NCI-H1417 treated with DMSO at 0.1 percent for 48 hours (cell line): Measurements from ENCODE around the gene ADAM11.
A peak's percentile ranks its signal among the peaks of the same experiment; 100 is the strongest.

Experiments
- DNase-seq: peaks from one replicate; lab custom pipeline; 2025; lab: John Stamatoyannopoulos, UW

ADAM11 gene

GRCh38 chr17:44757045-44757917, 1.5 kb upstream of the ADAM11 start:
- DNase-seq: no peak

- DNase-seq: no peak
Observed at GRCh38 chr17:44757918-44758413, 822 bp upstream of the ADAM11 start.

DNA sequence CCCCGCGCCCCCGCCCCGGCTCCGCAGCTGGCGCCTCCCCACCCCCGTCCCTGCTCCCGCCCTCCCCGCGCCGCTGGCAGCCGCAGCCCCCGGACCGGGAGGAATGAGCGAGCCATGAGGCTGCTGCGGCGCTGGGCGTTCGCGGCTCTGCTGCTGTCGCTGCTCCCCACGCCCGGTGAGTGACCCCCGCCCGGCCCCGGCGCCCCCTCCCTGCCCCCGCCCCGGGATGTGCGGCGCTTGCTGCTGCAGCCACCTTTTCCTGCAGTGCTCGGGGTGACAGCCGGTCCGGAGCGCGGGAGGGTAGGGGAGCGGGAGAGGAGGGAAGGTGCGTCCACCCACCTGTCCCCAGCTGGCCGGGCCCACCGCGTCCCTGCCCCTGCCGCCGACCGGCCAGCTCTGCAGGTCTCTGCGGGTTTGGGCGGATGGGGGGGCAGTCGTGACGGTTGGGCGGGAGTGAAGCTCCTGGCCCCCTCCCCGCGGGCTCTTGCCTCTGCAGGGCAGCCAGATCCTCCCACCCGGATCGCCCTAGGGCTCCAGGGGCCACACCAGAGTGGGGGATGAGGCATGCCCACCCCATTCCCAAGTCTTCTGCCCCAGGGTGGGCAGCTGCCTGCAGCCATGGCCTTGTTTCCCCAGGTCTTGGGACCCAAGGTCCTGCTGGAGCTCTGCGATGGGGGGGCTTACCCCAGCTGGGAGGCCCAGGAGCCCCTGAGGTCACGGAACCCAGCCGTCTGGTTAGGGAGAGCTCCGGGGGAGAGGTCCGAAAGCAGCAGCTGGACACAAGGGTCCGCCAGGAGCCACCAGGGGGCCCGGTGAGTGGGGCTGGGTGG, 513 bp downstream of the ADAM11 start:
- DNase-seq: no peak

DNA sequence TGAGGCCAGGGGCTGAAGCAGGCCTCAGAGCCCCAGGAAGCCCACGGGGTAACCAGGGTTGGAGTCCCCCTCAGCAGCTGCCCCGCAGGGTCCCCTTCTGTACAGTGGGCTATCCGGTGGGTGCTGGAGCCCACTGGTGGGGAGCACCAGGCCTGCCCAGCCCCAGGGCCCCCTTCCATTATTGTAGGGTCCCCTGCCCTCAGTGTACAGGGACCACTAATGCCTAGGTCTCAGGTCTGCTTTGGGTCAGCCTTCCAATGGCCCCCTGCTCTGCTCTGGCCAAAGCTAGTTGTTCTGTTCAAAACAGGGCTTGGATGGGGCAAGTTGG, 1.1 kb downstream of the ADAM11 start:
- no peak for DNase-seq

DNA sequence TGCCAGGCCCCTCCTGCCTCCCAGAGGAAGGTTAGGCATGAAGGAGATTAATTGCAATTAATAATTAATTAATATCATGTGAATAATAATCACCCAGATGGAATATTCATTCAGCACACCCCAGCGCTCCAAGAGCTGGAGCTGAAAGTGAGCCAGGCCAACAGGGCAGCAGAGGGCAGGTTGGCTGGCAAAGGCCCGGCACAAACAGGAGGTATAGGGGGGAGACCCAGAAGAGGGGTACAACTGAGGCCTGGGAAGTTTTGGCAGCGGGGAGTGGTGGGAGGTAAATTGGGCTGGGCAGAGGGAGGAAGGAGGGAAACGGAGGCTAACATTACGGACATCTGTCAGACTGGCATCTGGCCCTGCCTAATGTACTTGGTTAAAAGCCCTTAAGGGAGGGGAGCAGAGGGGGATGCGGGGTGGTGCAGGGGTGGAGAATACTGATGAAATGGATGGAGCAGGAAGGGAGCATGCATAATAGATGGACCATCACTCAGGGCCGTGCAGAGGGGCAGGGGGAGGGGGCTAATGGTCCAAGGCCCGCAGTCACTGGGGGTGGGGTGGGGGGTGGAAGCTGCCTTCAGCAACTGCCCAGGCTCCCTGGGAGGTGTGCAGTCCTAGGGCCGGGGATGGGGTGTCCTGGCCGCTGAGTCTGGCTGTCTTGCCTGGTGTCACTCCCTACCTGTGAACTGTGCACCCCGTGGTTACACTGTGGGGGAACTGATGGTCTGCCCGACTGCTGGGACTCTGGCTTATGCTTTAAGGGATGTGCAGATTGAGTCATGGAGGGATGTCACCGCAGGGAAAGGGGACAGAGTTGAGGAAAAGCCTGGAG, 1.9 kb downstream of the ADAM11 start:
- DNase-seq: no peak

DNA sequence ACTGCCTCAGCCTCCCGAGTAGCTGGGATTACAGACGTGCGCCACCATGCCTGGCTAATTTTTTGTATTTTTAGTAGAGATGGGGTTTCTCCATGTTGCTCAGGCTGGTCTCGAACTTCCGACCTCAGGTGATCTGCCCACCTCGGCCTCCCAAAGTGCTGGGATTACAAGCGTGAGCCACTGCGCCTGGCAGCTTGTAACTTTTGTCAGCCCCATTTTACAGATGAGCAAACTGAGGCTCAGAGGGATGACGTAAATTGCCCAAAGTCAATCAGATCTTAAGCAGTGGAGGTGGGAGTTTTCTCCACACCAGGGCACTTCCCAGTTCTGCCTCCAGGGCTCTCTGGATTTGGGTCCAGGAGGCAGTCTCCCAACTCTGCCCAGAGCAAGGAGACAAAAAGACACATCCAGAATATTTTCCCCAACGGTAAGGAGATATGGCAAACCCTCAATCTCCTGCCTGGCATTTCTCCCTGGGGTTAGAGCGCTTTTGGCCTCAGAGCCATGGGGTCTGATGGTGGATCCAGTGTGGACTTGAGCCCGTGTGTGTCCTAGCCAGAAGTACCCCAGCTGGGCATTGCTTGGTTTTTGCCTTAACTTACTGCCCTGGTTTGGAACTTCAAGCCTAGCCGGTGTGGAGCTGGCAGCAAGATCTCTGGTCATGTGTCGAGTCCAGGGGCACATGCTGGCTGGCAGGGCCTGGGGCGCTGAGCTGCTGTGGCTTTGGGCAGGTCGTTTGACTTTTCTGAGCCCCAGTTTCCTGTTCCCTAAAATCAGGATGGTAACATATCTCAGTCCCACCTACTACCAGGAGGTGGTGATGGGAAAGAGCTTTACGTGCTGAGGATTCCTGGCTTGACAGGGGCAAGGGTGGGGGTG, 3.4 kb downstream of the ADAM11 start:
- DNase-seq: no peak

DNA sequence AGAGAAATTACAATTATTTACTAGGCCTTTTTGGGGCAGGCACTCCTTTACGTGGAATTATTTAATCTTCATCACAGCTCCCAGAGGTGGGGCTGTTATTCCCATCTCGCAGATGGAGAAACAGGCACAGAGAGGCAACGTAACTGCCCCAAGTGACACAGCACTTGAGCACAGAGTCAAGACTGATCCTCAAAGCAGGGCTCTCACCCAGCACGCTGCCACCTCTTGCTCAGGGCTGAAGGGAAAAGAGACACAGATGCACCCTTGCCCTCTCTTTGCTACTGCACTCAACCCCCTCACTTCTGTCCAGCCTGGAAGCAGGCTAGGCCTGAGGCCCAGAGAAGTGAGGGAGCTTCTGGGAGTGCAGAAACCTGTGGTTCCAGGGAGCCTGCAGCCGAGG, 4.4 kb downstream of the ADAM11 start:
- DNase-seq: no peak

GRCh38 chr17:44765965-44766364, 7.2 kb downstream of the ADAM11 start:
- no peak for DNase-seq

DNA sequence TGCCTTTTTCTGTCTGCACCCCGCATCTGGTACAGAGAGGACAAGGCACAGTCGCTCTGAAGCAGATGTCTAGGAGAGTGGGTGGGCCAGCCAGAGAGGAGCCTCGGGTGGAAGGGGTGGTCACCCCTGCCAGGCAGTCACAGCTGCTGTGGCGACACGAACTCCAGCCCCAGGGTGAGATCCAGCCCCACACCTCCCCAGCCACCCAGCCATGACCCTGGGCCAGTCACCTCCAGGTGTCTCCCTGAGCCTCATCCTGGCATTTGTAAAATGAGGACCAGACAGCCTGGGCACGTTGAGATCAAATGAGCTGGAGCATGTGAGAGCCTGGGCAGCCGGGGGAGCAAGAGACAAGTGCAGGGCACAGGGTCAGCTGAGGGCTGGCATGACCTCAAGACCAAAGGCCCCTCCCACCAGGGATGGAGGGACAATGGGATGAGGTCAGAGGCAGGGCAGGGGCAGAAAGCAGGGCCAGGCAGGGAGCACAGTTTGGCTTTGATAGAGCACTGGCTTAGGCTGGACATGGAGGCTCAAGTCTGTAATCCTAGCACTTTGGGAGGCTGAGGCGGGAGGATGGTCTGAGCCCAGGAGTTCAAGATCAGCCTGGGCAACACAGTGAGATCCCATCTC, 7.7 kb downstream of the ADAM11 start:
- no peak for DNase-seq

DNA sequence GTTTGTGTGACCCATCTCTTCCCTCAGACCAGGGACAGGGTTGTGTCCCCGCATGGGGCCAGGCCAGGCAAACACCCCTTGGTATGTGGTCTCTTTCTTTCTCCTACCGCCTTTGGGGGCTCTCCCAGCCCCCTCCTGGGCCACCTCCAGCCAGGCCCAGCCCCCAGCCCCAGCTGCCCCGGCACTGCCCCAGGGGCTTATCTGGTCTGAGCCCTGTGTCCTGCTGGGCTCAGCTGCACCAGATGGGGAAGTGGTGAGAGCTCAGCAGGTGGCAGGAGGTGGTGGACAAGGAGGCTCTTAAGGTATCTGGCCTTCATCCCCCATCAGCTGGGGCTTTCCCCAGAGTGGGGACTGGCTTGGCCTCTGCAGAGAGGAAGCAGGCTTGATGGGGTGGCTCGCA, 8.7 kb downstream of the ADAM11 start:
- no peak for DNase-seq

DNA sequence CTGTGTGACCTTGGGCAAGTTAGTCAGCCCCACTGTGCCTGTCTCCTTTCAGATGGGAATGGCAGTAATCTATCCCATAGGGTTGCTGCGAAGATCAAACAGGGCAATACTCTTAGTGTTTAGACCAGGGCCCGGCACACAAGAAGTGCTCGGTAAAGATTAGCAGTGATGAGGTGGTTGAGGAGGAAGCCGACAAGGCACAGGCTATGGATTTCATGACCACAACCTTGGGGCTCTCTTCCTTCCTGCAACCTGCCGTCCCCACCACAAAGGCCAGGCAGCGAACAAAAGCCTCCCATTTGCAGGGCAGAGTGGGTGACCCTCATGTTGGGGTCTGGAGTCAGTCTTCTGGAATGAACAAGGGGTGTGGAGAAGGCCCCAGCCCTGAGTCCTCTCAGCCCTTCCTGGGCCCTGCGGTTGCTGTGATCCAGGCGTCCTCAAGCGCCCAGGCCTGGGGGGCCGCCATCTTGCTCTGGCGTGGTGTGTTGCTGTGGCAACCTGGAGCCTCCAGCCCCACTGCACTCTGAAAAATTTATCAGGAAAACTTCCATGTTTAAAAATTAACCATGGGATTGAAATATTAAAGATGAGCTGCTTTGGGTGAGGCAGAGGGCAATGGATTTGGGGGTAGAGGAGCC, 9.8 kb downstream of the ADAM11 start:
- no peak for DNase-seq

GRCh38 chr17:44769230-44769629, 10.4 kb downstream of the ADAM11 start:
- DNase-seq: no peak

DNA sequence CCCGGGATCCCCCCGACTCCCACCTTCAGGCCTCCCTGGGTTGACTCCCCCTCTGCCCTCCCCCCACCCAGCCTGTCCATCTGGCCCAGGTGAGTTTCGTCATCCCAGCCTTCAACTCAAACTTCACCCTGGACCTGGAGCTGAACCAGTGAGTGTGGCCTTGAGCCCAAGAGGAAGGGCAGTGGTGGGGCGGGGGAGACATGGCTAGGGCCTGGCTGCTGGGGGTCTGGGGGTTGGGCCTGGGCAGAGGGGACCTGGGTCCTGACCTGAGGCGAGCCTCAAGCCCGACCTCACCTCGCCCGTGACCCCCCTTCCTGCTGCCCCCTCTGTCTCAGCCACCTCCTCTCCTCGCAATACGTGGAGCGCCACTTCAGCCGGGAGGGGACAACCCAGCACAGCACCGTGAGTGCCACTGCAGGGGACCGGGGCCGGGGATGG, 10.9 kb downstream of the ADAM11 start:
- no peak for DNase-seq

DNA sequence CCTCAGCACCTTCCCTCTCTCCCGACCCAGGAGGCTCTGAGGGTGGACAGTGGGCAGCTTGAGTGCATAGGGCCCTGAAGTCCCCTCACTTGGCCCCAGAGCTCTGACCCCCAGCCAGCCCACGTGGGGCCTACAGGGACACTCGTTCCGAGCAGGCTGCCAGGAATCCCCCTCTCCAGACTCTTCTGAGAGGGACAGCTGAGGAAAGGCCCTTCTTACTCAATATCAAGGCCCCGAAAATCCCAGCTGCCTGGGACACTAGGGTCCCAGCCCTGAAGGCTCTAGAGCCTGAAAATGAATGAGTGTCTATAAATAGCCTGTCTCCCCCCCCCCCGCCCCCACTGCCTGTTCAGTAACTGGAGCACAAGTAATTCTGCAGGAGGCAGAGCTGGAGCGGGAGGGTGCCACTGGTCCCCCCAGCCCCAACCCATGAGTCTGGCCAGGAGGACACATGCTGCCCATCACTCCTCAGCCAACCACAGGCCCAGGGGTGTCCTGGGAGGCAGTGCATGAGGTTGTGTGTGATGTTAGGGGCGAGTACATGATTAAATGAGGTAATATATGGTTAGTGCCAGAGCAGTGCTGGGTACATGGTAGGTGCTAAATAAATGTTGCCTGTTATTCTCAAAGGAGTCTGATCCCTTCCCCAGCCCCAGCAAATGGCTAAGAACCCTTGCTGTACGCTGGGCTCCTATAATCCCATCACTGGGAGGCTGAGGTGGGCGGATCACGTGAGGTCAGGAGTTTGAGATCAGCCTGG, 11.6 kb downstream of the ADAM11 start:
- no peak for DNase-seq

- no peak for DNase-seq
Observed at GRCh38 chr17:44772308-44773045, 13.7 kb downstream of the ADAM11 start.

GRCh38 chr17:44773140-44773539, 14.4 kb downstream of the ADAM11 start:
- no peak for DNase-seq

GRCh38 chr17:44774271-44775135, 15.7 kb downstream of the ADAM11 start:
- DNase-seq: peak; percentile 4
